ENCODE results near the gene PRX. TPM values are rescaled to one million over a fixed set of nuclear protein-coding genes. Genes with fewer than 3 reads are reported as not detected.

Gene PRX
- polyA plus RNA-seq, 3 donors: 0.13 to 0.76 TPM; not detected in 1

GRCh38 chr19:40453151-40453735, 40.1 kb upstream of the PRX start:
- Histone ChIP-seq H4K20me1 (ENCODE audit: insufficient read depth, low read length) (peaks cover 8% of the 10 kb centered on the region), H3K9me3 (replicated peaks in 1 of 2; ENCODE audit: control insufficient read depth in 1 of 2, insufficient read depth in 1 of 2, low read length in 2 of 2) (no peaks in the 10 kb centered on the region), H3K36me3 (replicated peaks in 1 of 2; ENCODE audit: control insufficient read depth in 1 of 2, insufficient read depth in 2 of 2, low read length in 2 of 2) (peaks cover 68 to 94% of the 10 kb centered on the region in 2 donors), H3K79me2 (ENCODE audit: insufficient read depth, low read length) (peaks cover 2% of the 10 kb centered on the region), H3K4me1 (ENCODE audit: control insufficient read depth in 1 of 2, insufficient read depth in 2 of 2, low read length in 2 of 2) (no peaks in the 10 kb centered on the region), H3K9ac (ENCODE audit: insufficient read depth, low read length, poor library complexity, severe bottlenecking) (no peak overlapping the region), H3K4me3 (replicated peaks in 1 of 3; ENCODE audit: low read depth in 2 of 3, low read length in 3 of 3) (no peak overlapping the region), H3K4me2 (replicated peaks; ENCODE audit: extremely low read depth, low read length, poor library complexity, severe bottlenecking) (no peak overlapping the region), H2AFZ (ENCODE audit: insufficient read depth, low read depth, low read length, poor library complexity, severe bottlenecking) (no peak overlapping the region), H3K27ac (ENCODE audit: low read depth in 1 of 2, low read length in 2 of 2) (no peak overlapping the region), H3K27me3 (ENCODE audit: control insufficient read depth in 2 of 2, insufficient read depth in 2 of 2, low read length in 2 of 2) (no peaks in the 10 kb centered on the region)
- Mint-ChIP-seq H3K4me1 (no peaks in the 10 kb centered on the region), H3K4me3 (no peak overlapping the region), H3K27ac (peak overlapping the region in 1 of 7 donors; percentile 2), H3K36me3 (peaks cover 64 to 93% of the 10 kb centered on the region in 2 donors), H3K27me3 (ENCODE audit: low read depth in 3 of 3) (peaks cover 0 to 1% (median 0%) of the 10 kb centered on the region in 3 donors), H3K9me3 (no peaks in the 10 kb centered on the region)
- intact Hi-C loops (cut with micrococcal nuclease): no loop called here
- WGBS (ENCODE audit: insufficient coverage): 98% methylated on average over 4 of the region's 5 CpGs
- TF ChIP-seq CTCF (IDR thresholded peaks at IDR 0.05): no peak
- no peak for DNase-seq

- intact Hi-C loops (cut with micrococcal nuclease): no loop called here
- Mint-ChIP-seq H3K36me3 (peaks cover 65 to 93% of the 10 kb centered on the region in 2 donors), H3K27ac (peak overlapping the region in 5 of 7 donors; percentile 4 to 65 (median 46)), H3K4me3 (no peak overlapping the region), H3K9me3 (no peaks in the 10 kb centered on the region), H3K4me1 (no peaks in the 10 kb centered on the region), H3K27me3 (ENCODE audit: low read depth in 3 of 3) (no peaks in the 10 kb centered on the region)
- H3K4me3 ChIP-seq (replicated peaks in 1 of 3; ENCODE audit: low read depth in 2 of 3, low read length in 3 of 3): no peak overlapping the region
- no peak for TF ChIP-seq CTCF (IDR thresholded peaks at IDR 0.05)
- H3K27me3 ChIP-seq (ENCODE audit: control insufficient read depth in 2 of 2, insufficient read depth in 2 of 2, low read length in 2 of 2): no peaks in the 10 kb centered on the region
- no peak overlapping the region for H3K27ac ChIP-seq (ENCODE audit: low read depth in 1 of 2, low read length in 2 of 2)
- DNase-seq: no peak
- H3K9ac ChIP-seq (ENCODE audit: insufficient read depth, low read length, poor library complexity, severe bottlenecking): no peak overlapping the region
- H3K4me2 ChIP-seq (replicated peaks; ENCODE audit: extremely low read depth, low read length, poor library complexity, severe bottlenecking): no peak overlapping the region
- H3K36me3 ChIP-seq (replicated peaks in 1 of 2; ENCODE audit: control insufficient read depth in 1 of 2, insufficient read depth in 2 of 2, low read length in 2 of 2): peaks cover 65 to 93% of the 10 kb centered on the region in 2 donors
- no peaks in the 10 kb centered on the region for H3K9me3 ChIP-seq (replicated peaks in 1 of 2; ENCODE audit: control insufficient read depth in 1 of 2, insufficient read depth in 1 of 2, low read length in 2 of 2)
- no peaks in the 10 kb centered on the region for H3K79me2 ChIP-seq (ENCODE audit: insufficient read depth, low read length)
- 91% methylated on average over 5 of the region's 5 CpGs for WGBS (ENCODE audit: insufficient coverage)
- H4K20me1 ChIP-seq (ENCODE audit: insufficient read depth, low read length): peaks cover 8% of the 10 kb centered on the region
- H2AFZ ChIP-seq (ENCODE audit: insufficient read depth, low read depth, low read length, poor library complexity, severe bottlenecking): no peak overlapping the region
- no peaks in the 10 kb centered on the region for H3K4me1 ChIP-seq (ENCODE audit: control insufficient read depth in 1 of 2, insufficient read depth in 2 of 2, low read length in 2 of 2)
Measured at GRCh38 chr19:40452016-40452415, 38.8 kb upstream of the PRX start.
